IPS DF 6.9 (cell line): ENCODE measurements around the gene APLNR.

Experiments
- DNase-seq: peaks from one replicate; pipeline ENCODE4 v3.0.0-alpha.2; 2013; ENCODE audit warnings: low read depth, low spot score
- H3K27ac ChIP-seq: one replicate; pipeline ENCODE4 v1.5.1; 2013; ENCODE audit warnings: low read length, control low read depth
- H3K27me3 ChIP-seq: 2 replicates; pipeline ENCODE4 v1.6.1; 2013; ENCODE audit warnings: mild to moderate bottlenecking, low read length; ENCODE audit not compliant: control insufficient read depth, insufficient read depth
- H3K36me3 ChIP-seq: 2 replicates; pipeline ENCODE4 v1.6.1; 2013; ENCODE audit warnings: low read length; ENCODE audit not compliant: control insufficient read depth, insufficient read depth
- H3K4me1 ChIP-seq: 2 replicates; pipeline ENCODE4 v1.6.1; 2013; ENCODE audit warnings: low read length; ENCODE audit not compliant: control insufficient read depth, insufficient read depth
- H3K4me3 ChIP-seq: 2 replicates; pipeline ENCODE4 v1.5.1; 2013; ENCODE audit warnings: mild to moderate bottlenecking, low read length
- H3K9me3 ChIP-seq: 2 replicates; pipeline ENCODE4 v1.6.1; 2013; ENCODE audit warnings: low read length, inconsistent platforms; ENCODE audit not compliant: control insufficient read depth, insufficient read depth
- WGBS: extraction: QIAGEN DNeasy Blood & Tissue Kit; methylation state at CpG from one replicate; pipeline ENCODE4 v1.1.7; 2013; ENCODE audit warnings: mixed read lengths, missing lambda C conversion rate; ENCODE audit not compliant: insufficient read length, insufficient coverage; 5-methylcytosine and 5-hydroxymethylcytosine counted together

APLNR gene

DNA sequence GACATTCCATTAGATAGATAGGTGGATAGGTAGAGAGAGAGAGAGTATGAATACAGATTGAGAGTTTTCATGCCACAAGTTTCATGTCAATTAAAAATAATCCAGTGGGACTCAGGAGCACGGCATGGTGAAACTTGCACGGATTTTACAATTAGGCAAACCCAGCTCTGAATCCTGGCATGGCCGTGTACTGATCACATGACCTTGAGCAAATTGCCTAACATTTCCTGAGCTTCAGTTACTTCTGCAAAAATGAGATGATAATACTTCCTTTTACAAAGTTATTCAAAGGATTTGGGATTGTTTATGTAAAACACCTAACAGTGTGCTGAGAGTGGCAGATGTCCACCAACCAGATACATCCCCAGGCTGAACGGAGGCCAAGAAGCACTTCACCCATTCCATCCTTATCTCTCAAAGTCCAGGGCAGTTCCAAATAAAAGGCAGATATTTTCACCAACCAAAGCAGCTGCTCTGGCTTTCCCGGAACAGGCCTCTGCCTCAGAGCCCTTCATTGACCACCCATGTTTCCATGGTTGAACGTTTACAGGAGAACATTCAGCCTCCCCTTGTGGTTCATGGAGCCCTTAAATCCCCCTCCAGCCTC lies 17.9 kb downstream of the APLNR start:
- H3K4me3 ChIP-seq = no peak overlapping the region
- no peak overlapping the region for H3K27ac ChIP-seq
- no peaks in the 10 kb centered on the region for H3K36me3 ChIP-seq
- no peak for DNase-seq
- no peaks in the 10 kb centered on the region for H3K27me3 ChIP-seq
- no peaks in the 10 kb centered on the region for H3K9me3 ChIP-seq
- WGBS = no CpG with 5 or more reads among the region's 6 CpGs
- H3K4me1 ChIP-seq = no peaks in the 10 kb centered on the region

DNA sequence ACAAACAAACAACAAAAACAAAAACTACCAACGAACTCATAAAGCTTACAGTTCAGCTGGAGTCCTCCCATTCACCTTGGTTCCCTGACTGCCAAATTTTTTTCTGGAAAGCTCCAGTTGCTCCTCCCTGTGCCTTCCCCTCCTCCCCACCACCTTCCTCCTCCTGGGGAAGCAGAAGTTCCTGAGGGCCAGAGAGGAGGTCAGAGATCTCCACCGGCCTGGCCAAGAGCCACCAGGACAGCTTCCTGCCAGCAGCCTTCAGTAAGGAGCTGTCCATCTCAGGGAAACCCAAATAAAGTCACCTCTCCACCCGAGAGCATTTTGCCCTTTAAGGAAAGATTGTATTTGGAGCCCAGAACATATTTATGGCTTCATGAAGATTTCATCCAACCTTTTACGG lies 20.0 kb downstream of the APLNR start:
- no peak for DNase-seq
- no peak overlapping the region for H3K27ac ChIP-seq
- peaks cover 7% of the 10 kb centered on the region for H3K4me1 ChIP-seq
- H3K4me3 ChIP-seq = no peak overlapping the region
- no peaks in the 10 kb centered on the region for H3K9me3 ChIP-seq
- H3K27me3 ChIP-seq = no peaks in the 10 kb centered on the region
- no peaks in the 10 kb centered on the region for H3K36me3 ChIP-seq
- no CpG with 5 or more reads among the region's 4 CpGs for WGBS

DNA sequence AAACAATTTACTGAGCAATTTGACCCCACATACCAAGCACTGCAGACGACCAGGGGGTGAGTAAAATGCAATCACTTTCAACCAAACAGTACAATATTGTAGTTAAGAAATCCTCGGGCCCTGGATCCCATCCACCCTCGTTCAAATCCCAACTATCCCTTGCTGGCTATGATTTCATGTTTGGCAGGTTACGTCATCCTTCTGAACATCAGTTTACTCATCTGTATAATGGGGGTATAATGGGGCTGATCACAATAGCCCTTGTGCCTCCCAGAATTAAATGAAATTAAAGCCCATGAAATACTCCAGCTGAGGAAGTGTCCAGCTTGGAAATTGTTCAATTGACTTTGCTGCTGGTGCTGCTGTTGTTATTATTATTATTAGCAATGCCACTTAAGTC lies 20.6 kb downstream of the APLNR start:
- H3K27ac ChIP-seq = no peak overlapping the region
- no peaks in the 10 kb centered on the region for H3K9me3 ChIP-seq
- no peaks in the 10 kb centered on the region for H3K36me3 ChIP-seq
- H3K4me3 ChIP-seq = no peak overlapping the region
- no peak for DNase-seq
- H3K4me1 ChIP-seq = peaks cover 7% of the 10 kb centered on the region
- WGBS = no CpG with 5 or more reads among the region's 4 CpGs
- no peaks in the 10 kb centered on the region for H3K27me3 ChIP-seq

- no peaks in the 10 kb centered on the region for H3K36me3 ChIP-seq
- DNase-seq = no peak
- H3K27ac ChIP-seq = no peak overlapping the region
- H3K4me1 ChIP-seq = peaks cover 10% of the 10 kb centered on the region
- H3K27me3 ChIP-seq = no peaks in the 10 kb centered on the region
- H3K4me3 ChIP-seq = no peak overlapping the region
- no CpG with 5 or more reads among the region's 3 CpGs for WGBS
- no peaks in the 10 kb centered on the region for H3K9me3 ChIP-seq
Observed at GRCh38 chr11:57214494-57214893, 22.6 kb downstream of the APLNR start.

DNA sequence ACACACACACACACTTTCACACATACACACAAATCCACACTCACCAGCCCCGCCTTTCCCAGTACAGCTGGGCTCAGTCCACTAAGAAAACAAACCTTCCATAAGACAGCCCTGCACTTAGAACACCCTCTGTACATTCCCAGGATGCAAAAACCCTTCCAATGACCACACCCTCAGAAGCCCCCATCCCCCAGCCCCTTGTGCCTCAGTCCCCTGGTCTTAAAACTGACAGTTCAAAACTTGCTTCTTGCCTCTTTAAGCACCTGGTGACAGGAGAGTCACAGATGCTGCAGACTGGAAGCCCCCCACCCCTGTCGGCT lies 23.0 kb downstream of the APLNR start:
- WGBS = 100% methylated on average over 1 of the region's 2 CpGs

DNA sequence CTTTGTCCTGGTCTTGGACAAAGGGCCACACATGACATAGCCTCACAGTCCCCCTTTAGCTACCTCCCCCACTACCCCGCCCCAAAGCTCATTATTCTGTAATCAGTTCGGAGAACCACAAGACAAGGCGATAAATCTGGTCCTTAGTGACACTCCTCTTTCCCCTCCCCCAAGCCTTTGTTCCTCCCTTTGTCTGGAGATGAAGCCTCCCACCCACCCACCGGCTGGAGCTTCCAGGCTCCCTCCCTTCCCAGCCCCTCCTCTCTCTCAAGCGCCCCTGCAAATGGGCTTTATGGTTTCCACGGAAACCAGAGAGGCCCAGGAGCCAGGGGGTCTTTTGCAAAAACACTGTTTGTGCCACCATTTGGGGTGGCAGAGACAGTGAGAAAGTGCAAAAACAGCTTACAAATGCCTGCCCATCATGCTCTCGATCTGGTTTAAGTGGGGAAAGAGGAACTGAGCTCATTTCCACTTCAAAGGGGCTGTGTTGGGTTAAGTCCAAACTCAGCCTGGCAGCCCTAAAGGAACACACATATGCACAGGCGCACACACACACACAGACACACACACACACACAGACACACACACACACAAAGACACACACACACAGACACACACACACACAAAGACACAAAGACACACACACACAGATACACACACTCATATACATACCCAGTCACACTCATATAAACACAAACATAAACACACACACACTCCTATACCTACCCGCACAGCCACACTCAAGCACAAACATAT lies 23.5 kb downstream of the APLNR start:
- Histone ChIP-seq H3K27ac (no peak overlapping the region), H3K9me3 (no peaks in the 10 kb centered on the region), H3K27me3 (no peaks in the 10 kb centered on the region), H3K4me3 (no peak overlapping the region), H3K4me1 (peaks cover 10% of the 10 kb centered on the region), H3K36me3 (no peaks in the 10 kb centered on the region)
- WGBS = 100% methylated on average over 1 of the region's 9 CpGs
- DNase-seq = no peak

More for the DNA sequence above, 23.0 kb downstream of the APLNR start:
- no peak overlapping the region for H3K4me3 ChIP-seq
- H3K4me1 ChIP-seq = peaks cover 10% of the 10 kb centered on the region
- no peaks in the 10 kb centered on the region for H3K27me3 ChIP-seq
- no peak overlapping the region for H3K27ac ChIP-seq
- H3K9me3 ChIP-seq = no peaks in the 10 kb centered on the region
- H3K36me3 ChIP-seq = no peaks in the 10 kb centered on the region
- DNase-seq = no peak

DNA sequence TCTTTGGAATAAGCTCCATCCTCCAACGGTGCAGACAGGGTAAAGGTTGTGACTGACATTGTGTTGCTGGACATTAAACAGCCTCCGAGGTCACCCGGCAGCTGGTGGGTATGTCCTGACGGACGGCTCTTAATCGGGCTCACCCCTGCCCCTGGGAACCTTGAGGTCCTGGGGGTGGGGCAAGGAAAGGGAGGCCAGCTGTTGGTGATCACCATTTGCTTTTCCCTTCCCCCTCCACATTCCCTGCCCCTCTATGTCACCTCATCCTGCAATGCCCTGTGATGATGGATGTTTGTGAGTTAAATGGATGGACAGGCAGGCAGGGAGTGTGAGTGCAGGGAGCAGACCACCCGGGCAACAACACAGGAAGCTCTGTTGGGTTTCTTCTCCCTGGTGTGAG lies 26.3 kb downstream of the APLNR start:
- Histone ChIP-seq H3K4me1 (peaks cover 11% of the 10 kb centered on the region), H3K27me3 (no peaks in the 10 kb centered on the region), H3K9me3 (no peaks in the 10 kb centered on the region), H3K36me3 (no peaks in the 10 kb centered on the region), H3K27ac (no peak overlapping the region), H3K4me3 (no peak overlapping the region)
- DNase-seq = no peak
- no CpG with 5 or more reads among the region's 7 CpGs for WGBS

- H3K36me3 ChIP-seq = no peaks in the 10 kb centered on the region
- no peaks in the 10 kb centered on the region for H3K9me3 ChIP-seq
- no peak for DNase-seq
- H3K27me3 ChIP-seq = no peaks in the 10 kb centered on the region
- no peak overlapping the region for H3K4me3 ChIP-seq
- WGBS = no CpG with 5 or more reads among the region's 6 CpGs
- H3K27ac ChIP-seq = no peak overlapping the region
- peaks cover 6% of the 10 kb centered on the region for H3K4me1 ChIP-seq
Observed at GRCh38 chr11:57207168-57207567, 29.9 kb downstream of the APLNR start.

GRCh38 chr11:57205041-57205641 lies 31.9 kb downstream of the APLNR start:
- H3K27me3 ChIP-seq = no peaks in the 10 kb centered on the region
- no peak overlapping the region for H3K27ac ChIP-seq
- WGBS = no CpG with 5 or more reads among the region's 3 CpGs
- peaks cover 3% of the 10 kb centered on the region; the same call in 1 of the 2 replicates for H3K4me1 ChIP-seq
- H3K9me3 ChIP-seq = no peaks in the 10 kb centered on the region
- no peaks in the 10 kb centered on the region for H3K36me3 ChIP-seq
- no peak for DNase-seq
- H3K4me3 ChIP-seq = no peak overlapping the region

- no peak for DNase-seq
- Histone ChIP-seq H3K36me3 (no peaks in the 10 kb centered on the region), H3K9me3 (no peaks in the 10 kb centered on the region), H3K27me3 (no peaks in the 10 kb centered on the region), H3K4me3 (no peak overlapping the region), H3K4me1 (peaks cover 3% of the 10 kb centered on the region; the same call in 1 of the 2 replicates), H3K27ac (no peak overlapping the region)
- whole genome bisulfite sequencing = no CpG with 5 or more reads among the region's 7 CpGs
Observed at GRCh38 chr11:57203882-57204480, 33.1 kb downstream of the APLNR start.
